CD4-positive, alpha-beta T cell (primary cell): ENCODE data around the gene UNC119. TPM values are rescaled to one million over a fixed set of nuclear protein-coding genes. Genes with fewer than 3 reads are reported as not detected.
A peak's percentile ranks its signal among the peaks of the same experiment; 100 is the strongest.

Experiments
- ATAC-seq: fragments of 200-7000 bp; cut with Tn5 transposase; one replicate; pipeline ENCODE4 v1.10.0; 2022; ENCODE audit warnings: mild to moderate bottlenecking; ENCODE audit not compliant: poor library complexity
- CTCF ChIA-PET: fragments of 350-600 bp; sonication (Branson Sonifier 250); formaldehyde crosslinking; loops from one replicate; lab custom pipeline; 2021; ENCODE audit warnings: antibody characterized with exemption, inconsistent platforms; lab: Charles Lee
- POLR2A ChIA-PET: fragments of 350-600 bp; sonication (Branson Sonifier 250); formaldehyde crosslinking; loops from one replicate; lab custom pipeline; 2021; ENCODE audit warnings: antibody characterized with exemption, inconsistent platforms; lab: Charles Lee
- DNase-seq, 14 experiments: peaks; one replicate each; pipeline ENCODE4 v3.0.0-alpha.2; 2013 to 2020; ENCODE audit warnings: mixed read lengths in 2 of 14
- H3K27ac ChIP-seq, 2 donors: one replicate each; pipeline versions ENCODE4 v1.5.1 to v1.7.0; 2013; ENCODE audit warnings: low read length in 2 of 2, low read depth in 1 of 2, mild to moderate bottlenecking in 1 of 2
- H3K27me3 ChIP-seq, 2 experiments: 1 replicate in 1 of 2; 2 replicates in 1 of 2; pipeline versions ENCODE4 v1.6.1 to v1.7.0; 2013; ENCODE audit warnings: low read length in 2 of 2, control low read depth in 1 of 2, mild to moderate bottlenecking in 1 of 2, moderate library complexity in 1 of 2; ENCODE audit not compliant: insufficient read depth in 2 of 2, control insufficient read depth in 1 of 2
- H3K36me3 ChIP-seq: one replicate; pipeline ENCODE4 v1.6.1; 2013; ENCODE audit warnings: low read length, control low read depth; ENCODE audit not compliant: insufficient read depth
- H3K4me1 ChIP-seq: one replicate; pipeline ENCODE4 v1.6.1; 2013; ENCODE audit warnings: low read length, control low read depth; ENCODE audit not compliant: insufficient read depth
- H3K4me3 ChIP-seq: one replicate; pipeline ENCODE4 v1.5.1; 2013; ENCODE audit warnings: mild to moderate bottlenecking, low read length, moderate library complexity
- H3K9me3 ChIP-seq, 2 experiments: 1 replicate in 1 of 2; 2 replicates in 1 of 2; pipeline versions ENCODE4 v1.6.1 to v1.7.0; 2013; ENCODE audit warnings: low read length in 2 of 2, mild to moderate bottlenecking in 2 of 2, control low read depth in 1 of 2, moderate library complexity in 1 of 2; ENCODE audit not compliant: control insufficient read depth in 1 of 2, insufficient read depth in 1 of 2
- H3K27ac Mint-ChIP-seq: one replicate; pipeline ENCODE4 v1.8.0; 2020; ENCODE audit warnings: mixed read lengths
- H3K27me3 Mint-ChIP-seq: one replicate; pipeline ENCODE4 v1.8.0; 2021; ENCODE audit warnings: mixed read lengths
- H3K36me3 Mint-ChIP-seq: one replicate; pipeline ENCODE4 v1.8.0; 2021; ENCODE audit warnings: low read depth, mixed read lengths
- H3K4me1 Mint-ChIP-seq: one replicate; pipeline ENCODE4 v1.8.0; 2021; ENCODE audit warnings: low read depth, mixed read lengths
- H3K4me3 Mint-ChIP-seq: one replicate; pipeline ENCODE4 v1.8.0; 2020; ENCODE audit warnings: mild to moderate bottlenecking, mixed read lengths
- H3K9me3 Mint-ChIP-seq: one replicate; pipeline ENCODE4 v1.8.0; 2020; ENCODE audit warnings: mixed read lengths
- CTCF ChIP-seq: fragments of 200-600 bp; IDR thresholded peaks from one replicate; pipeline ENCODE4 v1.8.0; 2022; ENCODE audit warnings: antibody characterized with exemption, mild to moderate bottlenecking
- intact Hi-C, 2 experiments: fragments of 100-400 bp; cut with DNase I in 1 of 2; cut with micrococcal nuclease in 1 of 2; formaldehyde crosslinking; loops; one replicate each; pipeline versions ENCODE4 v1.15.1 to v1.9.0; 2023 to 2025; cut with DNase I, micrococcal nuclease
- total RNA-seq, 174 experiments: library from RNA in 2 of 174; stranded (reverse) in 2 of 174; gene quantifications; one replicate each; pipeline ENCODE4 v1.2.3 and lab custom pipeline; 2021 to 2026

The UNC119 gene
- total RNA-seq, 2 experiments from 2014 or later, result 77.1 to 83.9 TPM

- H3K27me3 ChIP-seq, result no peaks in the 10 kb centered on the region
- H3K27ac ChIP-seq, result peak overlapping the region; percentile 76 to 94
- ChIA-PET CTCF (interaction anchor here (1.0 to 1.4 kb wide), 4 partner anchors 24 to 97 kb away, joined by 3 to 4 read pairs (median 4); partner anchors contain the start of genes BLTP2 and PIGS), POLR2A (interaction anchor here (0.9 to 7.4 kb wide), 6 partner anchors 24 to 114 kb away, joined by 3 to 63 read pairs (median 6); partner anchors contain the start of genes ALDOC, PIGS, SDF2 and SPAG5)
- peak overlapping the region; percentile 80 for H3K4me3 Mint-ChIP-seq
- H3K36me3 Mint-ChIP-seq, result peaks cover 16% of the 10 kb centered on the region
- DNase-seq, result peak; percentile 32 to 81 (median 48)
- H3K4me1 ChIP-seq, result peaks cover 53% of the 10 kb centered on the region
- H3K27ac Mint-ChIP-seq, result peak overlapping the region; percentile 93
- peak; percentile 21 for ATAC-seq
- no peaks in the 10 kb centered on the region for H3K9me3 Mint-ChIP-seq
- H3K4me3 ChIP-seq, result no peak overlapping the region
- peak; percentile 69 for TF ChIP-seq CTCF
- H3K27me3 Mint-ChIP-seq, result no peaks in the 10 kb centered on the region
- H3K36me3 ChIP-seq, result peaks cover 18% of the 10 kb centered on the region
- H3K4me1 Mint-ChIP-seq, result peaks cover 52% of the 10 kb centered on the region
- H3K9me3 ChIP-seq, result no peaks in the 10 kb centered on the region
- intact Hi-C loops, result loop anchor here (2.0 to 10.0 kb wide), 6 partner anchors 23 to 163 kb away; partner anchors contain the start of genes PIGS (in 1 of the 2), RSKR (in 1 of the 2) and SPAG5 (in 1 of the 2)
Measured at GRCh38 chr17:28547623-28548416, 4.6 kb downstream of the UNC119 start.

- H3K36me3 Mint-ChIP-seq, result peaks cover 13% of the 10 kb centered on the region
- peaks cover 50% of the 10 kb centered on the region for H3K4me1 ChIP-seq
- peaks cover 18% of the 10 kb centered on the region for H3K36me3 ChIP-seq
- H3K9me3 Mint-ChIP-seq, result no peaks in the 10 kb centered on the region
- ChIA-PET CTCF (interaction anchor here (1.0 to 1.2 kb wide), 2 partner anchors 24 to 66 kb away, joined by 4 read pairs; partner anchors contain the start of gene PIGS), POLR2A (interaction anchor here (0.9 to 7.4 kb wide), 5 partner anchors 25 to 115 kb away, joined by 3 to 63 read pairs (median 6); partner anchors contain the start of genes ALDOC, PIGS, SDF2 and SPAG5)
- peak overlapping the region in 1 of 2 donors; percentile 76 for H3K27ac ChIP-seq
- no peaks in the 10 kb centered on the region for H3K9me3 ChIP-seq
- peaks cover 49% of the 10 kb centered on the region for H3K4me1 Mint-ChIP-seq
- peak overlapping the region; percentile 93 for H3K27ac Mint-ChIP-seq
- no peaks in the 10 kb centered on the region for H3K27me3 ChIP-seq
- no peaks in the 10 kb centered on the region for H3K27me3 Mint-ChIP-seq
- ATAC-seq, result no peak
- no peak for TF ChIP-seq CTCF
- intact Hi-C loops, result loop anchor here in 1 of 2 experiments (5.0 to 10.0 kb wide), 2 partner anchors 65 to 162 kb away; partner anchors contain the start of gene RSKR
- H3K4me3 ChIP-seq, result no peak overlapping the region
- DNase-seq, result no peak
- H3K4me3 Mint-ChIP-seq, result no peak overlapping the region
Measured at GRCh38 chr17:28547096-28547622, 5.3 kb downstream of the UNC119 start.

GRCh38 chr17:28545787-28546415 lies 6.5 kb downstream of the UNC119 start:
- Histone ChIP-seq H3K36me3 (peaks cover 18% of the 10 kb centered on the region), H3K27me3 (no peaks in the 10 kb centered on the region), H3K27ac (no peak overlapping the region), H3K4me1 (peaks cover 40% of the 10 kb centered on the region), H3K4me3 (no peak overlapping the region), H3K9me3 (no peaks in the 10 kb centered on the region)
- Mint-ChIP-seq H3K4me3 (no peak overlapping the region), H3K4me1 (peaks cover 38% of the 10 kb centered on the region), H3K27ac (peak overlapping the region; percentile 56), H3K9me3 (no peaks in the 10 kb centered on the region), H3K27me3 (no peaks in the 10 kb centered on the region), H3K36me3 (peaks cover 9% of the 10 kb centered on the region)
- POLR2A ChIA-PET, result interaction anchor here (0.8 kb wide), 1 partner anchor 54 kb away, joined by 3 read pairs; no protein-coding TSS in a partner anchor
- DNase-seq (no peak), ATAC-seq (no peak)
- CTCF ChIA-PET, result no interaction called here
- no peak for TF ChIP-seq CTCF
- intact Hi-C loops, result loop anchor here in 1 of 2 experiments (5.0 to 10.0 kb wide), 2 partner anchors 66 to 161 kb away; partner anchors contain the start of gene RSKR
